PC-9 (cell line): ENCODE data around the gene UPF2. TPM values are rescaled to one million over a fixed set of nuclear protein-coding genes. Genes with fewer than 3 reads are reported as not detected.

ENCODE experiments used
- BruUV-seq: library from RNA; stranded (reverse); fragments of 400-500 nt; replicated peaks from 2 replicates; lab custom pipeline; 2021; lab: Mats Ljungman, UMichigan
- CTCF ChIA-PET: fragments of 300-600 bp; sonication (Branson Sonifier 250); formaldehyde crosslinking; loops from one replicate; lab custom pipeline; 2022; ENCODE audit warnings: antibody characterized with exemption; lab: Charles Lee
- POLR2A ChIA-PET: fragments of 300-600 bp; sonication (Branson Sonifier 250); formaldehyde crosslinking; loops from one replicate; lab custom pipeline; 2022; ENCODE audit warnings: antibody characterized with exemption; ENCODE audit not compliant: unreplicated experiment; lab: Charles Lee
- DNase-seq, 2 experiments: peaks; one replicate each; pipeline versions ENCODE4 v3.0.0 to v3.0.0-alpha.2; 2015 to 2022; ENCODE audit warnings: mixed read lengths in 1 of 2
- H2AFZ ChIP-seq: fragments of 200-600 bp; sonication (generic); 2 replicates; pipeline ENCODE4 v1.8.1; 2017; ENCODE audit warnings: antibody characterized with exemption
- H3F3A ChIP-seq: fragments of 200-600 bp; sonication (generic); 2 replicates; pipeline ENCODE4 v1.8.1; 2017; ENCODE audit warnings: antibody characterized with exemption, mild to moderate bottlenecking, low read depth; ENCODE audit not compliant: insufficient read depth
- H3K27ac ChIP-seq: fragments of 200-600 bp; sonication (generic); 2 replicates; pipeline ENCODE4 v1.6.1; 2016; ENCODE audit warnings: mixed run types
- H3K27me3 ChIP-seq: fragments of 200-600 bp; sonication (generic); 2 replicates; pipeline ENCODE4 v1.6.1; 2016; ENCODE audit warnings: low read depth, mixed run types; ENCODE audit not compliant: insufficient read depth
- H3K36me3 ChIP-seq: fragments of 200-600 bp; sonication (generic); 2 replicates; pipeline ENCODE4 v1.6.1; 2016; ENCODE audit warnings: low read depth, mixed run types
- H3K4me1 ChIP-seq: fragments of 200-600 bp; sonication (generic); replicated peaks from 2 replicates; pipeline ENCODE4 v1.6.1; 2016; ENCODE audit warnings: mixed run types; ENCODE audit not compliant: insufficient read depth
- H3K4me2 ChIP-seq: fragments of 200-600 bp; sonication (generic); 2 replicates; pipeline ENCODE4 v1.6.1; 2017; ENCODE audit warnings: mixed run types
- H3K4me3 ChIP-seq: fragments of 200-600 bp; sonication (generic); 2 replicates; pipeline ENCODE4 v1.6.1; 2016; ENCODE audit warnings: mixed run types
- H3K79me2 ChIP-seq: fragments of 200-600 bp; sonication (generic); 2 replicates; pipeline ENCODE4 v1.6.1; 2017; ENCODE audit warnings: low read depth, mixed run types
- H3K9me2 ChIP-seq: fragments of 200-600 bp; sonication (generic); 2 replicates; pipeline ENCODE4 v1.8.1; 2017; ENCODE audit warnings: mild to moderate bottlenecking; ENCODE audit not compliant: insufficient read depth
- H3K9me3 ChIP-seq: fragments of 200-600 bp; sonication (generic); 2 replicates; pipeline ENCODE4 v1.8.1; 2016; ENCODE audit warnings: low read depth; ENCODE audit not compliant: insufficient read depth
- H4K20me1 ChIP-seq: fragments of 200-600 bp; sonication (generic); 2 replicates; pipeline ENCODE4 v1.8.1; 2017; ENCODE audit not compliant: insufficient read depth
- CTCF ChIP-seq: fragments of 200-600 bp; sonication (generic); conservative IDR thresholded peaks from 2 replicates; pipeline ENCODE4 v1.6.1; 2017; ENCODE audit warnings: mixed run types, antibody characterized with exemption, mild to moderate bottlenecking, moderate library complexity
- EZH2 ChIP-seq: fragments of 200-600 bp; sonication (generic); IDR thresholded peaks from 2 replicates; pipeline ENCODE4 v1.8.0; 2017; ENCODE audit warnings: antibody characterized with exemption, low read depth
- intact Hi-C: fragments of 100-400 bp; cut with micrococcal nuclease; formaldehyde crosslinking; loops from one replicate; pipeline ENCODE4 v1.10.0; 2022; ENCODE audit not compliant: unreplicated experiment
- total RNA-seq: library from RNA; stranded (reverse); gene quantifications from 2 replicates; pipeline ENCODE4 v1.2.3, GENCODE V29; 2021

Gene UPF2
- total RNA-seq, 1 experiment from 2014 or later, result 25.9 TPM

GRCh38 chr10:12027539-12027938 lies 15.1 kb downstream of the UPF2 start:
- no peak overlapping the region for H2AFZ ChIP-seq
- BruUV-seq, result no TSS peak
- no peaks in the 10 kb centered on the region for H3K9me3 ChIP-seq
- no peak overlapping the region for H3K4me2 ChIP-seq
- ChIA-PET CTCF (no interaction called here), POLR2A (interaction anchor here (0.7 kb wide), 1 partner anchor 154 kb away, joined by 8 read pairs; no protein-coding TSS in a partner anchor)
- intact Hi-C loops, result no loop called here
- no peak for DNase-seq
- no peak for TF ChIP-seq CTCF
- no peak for TF ChIP-seq EZH2
- peaks cover 17% of the 10 kb centered on the region for H3K79me2 ChIP-seq
- H4K20me1 ChIP-seq, result no peaks in the 10 kb centered on the region
- no peaks in the 10 kb centered on the region for H3K9me2 ChIP-seq
- H3F3A ChIP-seq, result no peaks in the 10 kb centered on the region
- peaks cover 4% of the 10 kb centered on the region; the same call in 1 of the 2 replicates for H3K36me3 ChIP-seq
- H3K27ac ChIP-seq, result no peak overlapping the region
- no peaks in the 10 kb centered on the region for H3K4me1 ChIP-seq
- H3K27me3 ChIP-seq, result no peaks in the 10 kb centered on the region
- no peak overlapping the region for H3K4me3 ChIP-seq

- TF ChIP-seq CTCF, result no peak
- TF ChIP-seq EZH2, result no peak
- Histone ChIP-seq H3K27me3 (no peaks in the 10 kb centered on the region), H3K36me3 (peaks cover 4% of the 10 kb centered on the region; the same call in 1 of the 2 replicates), H3K27ac (no peak overlapping the region), H4K20me1 (no peaks in the 10 kb centered on the region; the same call in 1 of the 2 replicates), H3K4me3 (no peak overlapping the region), H3K9me3 (no peaks in the 10 kb centered on the region), H3K79me2 (peaks cover 17% of the 10 kb centered on the region), H2AFZ (no peak overlapping the region), H3F3A (peaks cover 2% of the 10 kb centered on the region; the same call in 1 of the 2 replicates), H3K4me1 (no peaks in the 10 kb centered on the region), H3K4me2 (no peak overlapping the region), H3K9me2 (no peaks in the 10 kb centered on the region)
- ChIA-PET CTCF (no interaction called here), POLR2A (interaction anchor here (0.6 kb wide), 1 partner anchor 90 kb away, joined by 3 read pairs; no protein-coding TSS in a partner anchor)
- DNase-seq, result no peak
- intact Hi-C loops, result no loop called here
- no TSS peak for BruUV-seq
Measured at GRCh38 chr10:12025591-12025990, 17.0 kb downstream of the UPF2 start.

- Histone ChIP-seq H3F3A (peaks cover 9% of the 10 kb centered on the region; the same call in 1 of the 2 replicates), H3K9me3 (no peaks in the 10 kb centered on the region), H2AFZ (no peak overlapping the region), H3K4me3 (no peak overlapping the region), H3K27ac (no peak overlapping the region), H3K79me2 (peaks cover 13% of the 10 kb centered on the region), H3K36me3 (no peaks in the 10 kb centered on the region), H3K4me2 (no peak overlapping the region), H3K27me3 (no peaks in the 10 kb centered on the region), H3K9me2 (no peaks in the 10 kb centered on the region), H4K20me1 (no peaks in the 10 kb centered on the region; the same call in none of the 2 replicates), H3K4me1 (no peaks in the 10 kb centered on the region)
- POLR2A ChIA-PET, result interaction anchor here (0.6 kb wide), 1 partner anchor 20 kb away, joined by 3 read pairs; no protein-coding TSS in a partner anchor
- CTCF ChIA-PET, result no interaction called here
- BruUV-seq, result no TSS peak
- intact Hi-C loops, result no loop called here
- DNase-seq, result no peak
- TF ChIP-seq EZH2, result no peak
- no peak for TF ChIP-seq CTCF
Measured at GRCh38 chr10:12022580-12023257, 19.9 kb downstream of the UPF2 start.
